HG02759 (cell line): ENCODE data around the gene MAN2C1.
"Not testable (repeated sequence)": the region's sequence is repeated elsewhere in the genome, so short reads cannot be mapped to it uniquely, and the experiment has no call there.

ENCODE experiments used
- ATAC-seq: cut with Tn5 transposase; IDR thresholded peaks from one replicate; pipeline ENCODE4 v1.9.1; 2021; ENCODE audit warnings: mild to moderate bottlenecking, moderate library complexity; ENCODE audit not compliant: unreplicated experiment

MAN2C1 gene

DNA sequence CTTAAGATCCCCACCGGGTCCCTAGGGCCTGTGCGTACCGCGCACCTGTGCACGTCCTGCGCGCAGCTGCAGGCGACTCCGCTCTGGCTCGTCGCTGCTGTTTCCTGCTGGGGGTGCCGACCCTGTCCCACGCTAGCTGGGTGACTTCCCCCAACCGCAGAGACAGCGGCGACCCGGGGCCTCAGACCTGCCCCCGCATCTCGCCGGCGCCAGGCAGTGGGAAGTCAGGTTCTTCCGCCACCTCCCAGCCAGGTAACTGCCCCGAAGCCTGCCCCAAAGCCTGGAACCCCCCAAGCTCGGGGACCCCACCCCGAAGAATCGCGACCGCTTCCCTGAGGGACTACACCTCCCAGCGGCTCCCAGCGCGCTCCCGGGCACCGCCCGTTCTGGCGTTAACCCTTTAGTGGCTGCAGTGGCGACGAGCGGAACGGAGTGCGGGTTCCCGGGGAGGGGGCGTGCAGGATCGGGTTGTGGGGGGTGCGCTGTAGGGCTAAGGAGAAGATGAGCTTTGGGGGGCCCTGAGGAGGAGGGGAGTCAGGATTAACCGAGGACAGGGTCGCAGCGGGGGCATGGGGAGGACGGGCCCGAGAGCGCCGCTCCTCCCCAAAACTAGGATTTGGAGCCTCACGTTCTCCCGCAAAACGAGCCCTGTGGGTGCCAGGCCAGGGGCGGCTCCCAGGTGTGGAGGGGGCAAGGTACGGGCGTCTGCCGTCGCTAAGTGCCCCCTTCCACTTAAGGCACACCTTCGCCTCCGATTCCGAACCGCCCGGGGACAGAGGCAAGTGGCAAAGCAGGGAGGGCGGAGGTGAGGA is 21.0 kb downstream of the MAN2C1 start:
- no peak for ATAC-seq

DNA sequence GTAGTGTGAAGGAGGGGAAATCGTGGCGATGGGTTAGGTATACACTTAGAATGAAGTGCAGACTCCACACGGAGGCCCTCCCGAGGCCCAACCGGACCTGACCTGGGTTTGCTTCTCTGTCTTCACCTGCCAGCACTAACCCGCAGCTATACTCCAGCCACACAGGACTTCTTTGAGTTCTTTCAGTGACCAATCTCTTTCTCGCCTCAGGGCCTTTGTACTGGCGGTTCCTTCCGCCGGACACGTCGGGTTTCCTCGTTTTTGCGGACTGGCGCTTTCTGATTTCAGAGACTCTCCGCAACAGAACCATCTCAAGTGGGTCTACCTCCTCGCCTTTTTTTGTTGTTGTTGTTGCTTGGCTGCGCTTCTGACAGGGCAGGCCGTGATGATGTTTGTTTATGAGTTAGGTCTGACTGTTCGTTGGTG is 21.6 kb downstream of the MAN2C1 start, which contains the start of gene NEIL1:
Gene NEIL1 (plus strand): TSS at position 244 of the 426 bp plus-strand sequence. CDS start 1,867 bp downstream, outside the sequence.
- ATAC-seq: no peak

DNA sequence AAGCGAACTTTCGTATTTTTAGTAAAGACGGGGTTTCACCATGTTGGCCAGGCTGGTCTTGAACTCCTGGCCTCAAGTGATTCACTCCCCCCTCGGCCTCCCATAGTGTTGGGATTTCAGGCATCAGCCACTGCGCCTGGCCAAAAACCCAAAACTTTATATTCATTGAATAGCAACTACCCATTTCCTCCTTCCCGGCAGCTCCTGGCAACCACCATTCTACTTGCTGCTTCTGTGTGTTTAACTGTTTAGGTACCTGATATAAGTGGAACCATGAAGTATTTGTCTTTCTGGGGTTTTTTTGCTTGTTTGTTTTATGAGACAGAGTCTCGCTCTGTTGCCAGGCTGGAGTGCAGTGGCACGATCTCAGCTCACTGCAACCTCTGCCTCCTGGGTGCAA is 24.5 kb downstream of the MAN2C1 start:
- ATAC-seq: not testable (repeated sequence)

DNA sequence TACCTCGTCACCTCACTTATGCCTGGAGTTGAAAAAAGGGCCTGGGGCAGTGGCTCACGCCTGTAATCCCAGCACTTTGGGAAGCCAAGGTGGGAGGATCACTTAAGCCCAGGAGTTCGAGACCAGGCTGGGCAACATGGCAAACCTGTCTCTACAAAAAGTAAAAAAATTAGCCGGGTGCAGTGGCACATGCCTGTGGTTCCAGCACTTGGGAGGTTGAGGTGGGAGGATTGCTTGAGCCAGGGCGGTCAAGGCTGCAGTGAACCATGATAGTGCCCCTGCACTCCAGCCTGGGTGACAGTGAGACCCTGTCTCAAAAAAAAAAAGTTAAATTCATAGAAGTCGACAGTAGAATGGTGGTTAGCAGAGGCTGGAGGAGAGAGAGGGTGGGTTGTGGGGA is 26.2 kb downstream of the MAN2C1 start:
- no peak for ATAC-seq

DNA sequence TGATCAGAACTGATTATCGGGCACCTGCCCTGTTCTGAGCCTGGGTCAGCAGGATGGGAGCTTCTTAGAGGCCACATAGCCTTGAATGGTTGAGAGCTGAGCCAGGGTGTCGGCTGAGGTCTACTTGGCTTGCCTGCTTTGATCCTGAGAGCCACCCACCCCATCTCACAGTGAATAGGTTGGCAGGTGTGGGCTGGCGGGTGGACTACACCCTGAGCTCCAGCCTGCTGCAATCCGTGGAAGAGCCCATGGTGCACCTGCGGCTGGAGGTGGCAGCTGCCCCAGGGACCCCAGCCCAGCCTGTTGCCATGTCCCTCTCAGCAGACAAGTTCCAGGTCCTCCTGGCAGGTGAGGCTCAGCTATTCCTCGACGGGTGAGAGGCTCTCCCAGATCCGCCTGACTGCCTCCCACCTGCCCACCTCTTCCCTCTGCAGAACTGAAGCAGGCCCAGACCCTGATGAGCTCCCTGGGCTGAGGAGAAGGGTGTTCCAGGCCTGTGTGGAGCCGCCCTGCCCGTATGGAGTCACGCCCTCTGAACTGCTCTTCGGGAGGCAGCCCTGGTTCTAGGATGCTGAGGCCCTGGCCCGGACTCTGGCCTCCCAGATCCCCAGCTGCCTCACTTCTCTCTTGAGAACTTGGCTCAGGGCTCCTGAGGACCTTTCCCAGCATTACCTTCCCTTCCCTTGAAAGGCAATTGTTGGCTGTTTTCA is 28.7 kb downstream of the MAN2C1 start:
- ATAC-seq: no peak

DNA sequence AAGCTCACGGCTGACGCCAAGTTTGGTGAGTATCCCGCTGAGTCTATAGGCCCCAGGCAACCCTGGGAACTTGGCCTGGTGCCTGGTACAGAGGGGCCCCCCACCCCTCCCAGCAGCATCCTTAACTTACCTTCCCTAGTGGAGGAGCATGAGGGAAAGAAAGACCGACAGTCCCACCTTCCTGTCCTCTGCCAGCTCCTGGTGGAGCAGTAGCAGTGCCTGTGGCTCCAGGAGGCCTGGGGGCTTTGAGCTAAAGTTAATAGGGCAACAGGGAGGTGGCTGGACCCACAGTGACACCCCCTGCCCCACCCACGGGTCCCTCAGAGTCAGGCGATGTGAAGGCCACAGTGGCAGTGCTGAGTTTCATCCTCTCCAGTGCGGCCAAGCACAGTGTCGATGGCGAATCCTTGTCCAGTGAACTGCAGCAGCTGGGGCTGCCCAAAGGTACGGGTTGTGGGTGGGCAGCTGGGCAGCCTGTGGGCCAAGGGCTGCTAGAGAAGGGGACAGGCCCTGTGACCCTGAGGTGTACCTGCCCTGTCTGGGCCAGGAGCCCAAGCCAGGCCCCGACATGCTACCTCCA is 29.7 kb downstream of the MAN2C1 start:
- ATAC-seq: no peak

DNA sequence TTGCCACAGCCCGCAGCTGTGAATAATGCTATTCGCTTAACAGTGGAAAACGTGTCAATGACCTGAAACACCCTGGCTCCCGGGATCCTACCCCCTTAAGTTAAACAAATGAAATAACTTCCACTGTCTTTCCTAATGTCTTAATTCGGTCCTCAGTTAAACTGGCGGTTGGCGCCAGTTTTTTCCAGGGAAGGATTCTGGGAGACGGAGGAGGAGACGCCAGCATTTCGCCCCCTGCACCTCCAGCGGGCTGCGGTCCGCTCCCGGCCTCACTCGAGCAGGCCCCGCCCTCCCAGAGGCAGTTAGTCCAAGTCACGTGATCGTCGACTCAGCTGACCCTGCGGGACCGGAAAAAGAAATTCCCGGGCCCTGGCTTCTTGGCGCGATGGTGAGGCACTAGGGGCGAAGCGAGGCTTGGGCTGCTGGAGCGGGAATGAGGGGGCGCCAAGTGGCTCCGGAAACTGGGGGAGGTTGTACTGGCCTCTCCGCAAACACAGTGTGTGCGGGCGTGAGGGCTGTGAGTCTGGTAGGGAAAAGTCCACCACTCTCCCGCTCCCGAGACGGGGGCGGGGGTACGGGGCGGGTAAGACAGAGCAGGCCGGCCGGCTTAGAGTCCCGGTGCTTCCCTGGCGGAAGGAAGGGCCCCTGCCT is 32.6 kb downstream of the MAN2C1 start, which contains the start of gene COMMD4:
Gene COMMD4 (plus strand): TSS at position 359 of the 651 bp plus-strand sequence. CDS start 27 bp downstream, at position 386.
- peak; percentile 86 for ATAC-seq

DNA sequence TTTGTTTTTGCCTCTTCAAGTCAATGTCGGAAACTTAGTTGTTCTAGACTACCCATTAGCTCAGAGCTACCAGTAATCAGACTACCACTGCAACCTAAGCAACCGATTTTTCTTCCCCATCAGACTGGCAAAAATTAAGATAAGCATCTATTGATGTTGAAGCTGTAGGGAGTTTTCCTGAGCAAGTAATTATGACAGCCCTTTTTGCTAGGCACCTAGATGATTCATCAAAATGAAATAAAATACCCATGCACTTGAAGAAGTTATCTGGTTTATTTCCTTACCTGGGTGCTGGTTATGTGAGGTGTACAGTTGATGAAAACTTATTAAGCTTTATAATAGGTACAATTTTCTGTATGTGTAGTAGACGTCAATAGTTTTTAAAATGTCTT is 33.1 kb downstream of the MAN2C1 start:
- no peak for ATAC-seq

DNA sequence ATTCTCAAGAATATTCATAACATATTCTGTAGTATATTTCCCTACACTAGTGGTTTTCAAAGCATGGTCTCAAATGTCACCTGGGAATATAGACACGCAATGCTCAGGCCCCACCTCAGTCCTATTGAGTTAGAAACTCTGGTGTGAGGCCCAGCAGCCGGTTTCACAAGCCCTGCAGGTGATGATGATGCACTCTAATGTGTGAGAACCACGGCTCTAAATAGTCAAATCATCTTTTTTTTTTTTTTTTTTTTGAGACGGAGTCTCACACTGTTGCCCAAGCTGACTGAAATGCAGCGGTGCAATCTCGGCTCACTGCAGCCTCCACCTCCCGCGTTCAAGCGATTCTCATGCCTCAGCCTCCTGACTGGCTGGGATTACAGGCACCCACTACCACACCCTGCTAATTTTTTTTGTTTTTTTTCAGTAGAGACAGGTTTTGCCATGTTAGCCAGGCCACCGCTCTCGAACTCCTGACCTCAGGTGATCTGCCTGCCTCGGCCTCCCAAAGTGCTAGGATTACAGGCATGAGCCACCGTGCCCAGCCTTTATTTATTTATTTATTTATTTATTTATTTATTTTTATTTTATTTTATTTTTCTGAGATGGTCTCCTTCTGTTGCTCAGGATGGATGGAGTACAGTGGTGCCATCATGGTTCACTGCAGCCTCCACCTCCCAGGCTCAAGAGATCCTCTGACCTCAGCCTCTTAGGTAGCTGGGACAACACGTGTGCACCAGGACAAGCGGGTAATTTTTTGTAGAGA is 34.6 kb downstream of the MAN2C1 start:
- not testable (repeated sequence) for ATAC-seq

DNA sequence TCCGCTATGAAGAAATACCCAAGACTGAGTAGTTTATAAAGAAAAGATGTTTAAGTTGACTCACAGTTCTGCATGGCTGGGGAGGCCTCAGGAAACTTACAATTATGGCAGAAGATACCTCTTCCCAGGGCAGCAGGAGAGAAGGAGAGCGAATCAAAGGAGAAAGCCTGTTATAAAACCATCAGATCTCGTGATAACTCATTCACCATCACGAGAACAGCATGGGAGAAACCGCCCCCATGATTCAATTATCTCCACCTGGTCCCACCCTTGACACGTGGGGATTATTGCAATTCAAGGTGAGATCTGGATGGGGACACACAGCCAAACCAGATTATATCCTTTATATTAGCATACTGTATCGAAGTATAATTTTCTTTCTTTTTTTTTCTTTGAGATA is 36.3 kb downstream of the MAN2C1 start:
- not testable (repeated sequence) for ATAC-seq

DNA sequence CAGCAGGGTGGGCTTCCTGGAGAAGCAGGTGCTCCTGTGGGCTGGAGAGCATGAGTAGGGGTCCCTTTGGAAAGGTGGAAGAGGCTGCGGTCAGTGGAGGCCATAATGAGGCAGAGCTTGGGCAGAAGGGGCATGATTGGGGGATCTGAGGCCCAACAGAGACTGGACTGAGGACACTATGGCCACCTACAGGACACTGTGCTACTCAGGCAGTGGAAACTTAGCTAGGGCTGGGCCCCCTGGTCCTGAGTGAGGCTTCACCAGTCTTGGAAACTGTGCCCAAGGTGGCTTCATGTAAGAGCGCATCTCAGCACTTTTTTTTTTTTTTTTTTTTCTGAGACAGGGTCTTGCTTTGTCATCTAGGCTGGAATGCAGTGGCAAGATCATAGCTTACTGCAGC is 38.8 kb downstream of the MAN2C1 start:
- ATAC-seq: no peak

DNA sequence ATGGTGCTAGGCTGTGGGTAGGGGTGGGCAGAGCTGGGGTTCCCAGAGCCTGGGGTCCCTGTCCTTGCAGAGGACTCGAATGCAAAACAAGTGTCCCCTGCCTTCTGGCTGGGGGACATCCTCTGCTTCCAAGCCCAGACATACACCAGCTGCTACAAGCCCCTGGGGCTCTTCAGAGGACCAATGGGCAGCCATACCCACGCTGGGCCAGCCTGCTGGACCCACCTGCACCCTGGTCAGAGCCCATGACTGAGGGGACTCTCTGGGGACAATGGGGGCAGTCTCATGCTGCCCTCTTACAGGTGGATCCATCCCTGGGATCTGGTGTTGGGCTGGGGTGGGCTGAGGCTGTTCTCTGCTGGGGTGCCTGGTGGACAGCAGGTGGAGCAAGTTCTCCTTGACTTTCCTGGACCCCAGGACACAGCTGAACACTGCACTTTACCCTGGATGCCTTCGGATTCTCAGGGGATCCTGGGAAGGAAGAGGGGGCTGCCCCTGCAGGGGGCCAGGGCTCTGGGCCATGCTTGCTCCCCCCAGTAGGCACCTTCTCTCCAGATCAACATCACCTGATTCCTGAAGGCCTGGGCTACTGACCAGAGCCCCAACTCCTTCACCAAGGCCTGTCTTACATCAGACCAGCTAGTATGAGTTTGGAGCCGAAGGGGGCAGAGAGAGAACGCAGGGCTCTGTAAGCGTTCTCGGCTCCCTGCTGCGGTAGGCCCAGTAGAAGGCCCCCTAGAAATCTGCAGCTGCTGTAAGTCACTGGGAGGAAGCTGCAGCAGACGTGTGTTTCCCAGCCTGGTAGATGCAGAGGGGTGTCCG is 39.7 kb downstream of the MAN2C1 start:
- no peak for ATAC-seq

DNA sequence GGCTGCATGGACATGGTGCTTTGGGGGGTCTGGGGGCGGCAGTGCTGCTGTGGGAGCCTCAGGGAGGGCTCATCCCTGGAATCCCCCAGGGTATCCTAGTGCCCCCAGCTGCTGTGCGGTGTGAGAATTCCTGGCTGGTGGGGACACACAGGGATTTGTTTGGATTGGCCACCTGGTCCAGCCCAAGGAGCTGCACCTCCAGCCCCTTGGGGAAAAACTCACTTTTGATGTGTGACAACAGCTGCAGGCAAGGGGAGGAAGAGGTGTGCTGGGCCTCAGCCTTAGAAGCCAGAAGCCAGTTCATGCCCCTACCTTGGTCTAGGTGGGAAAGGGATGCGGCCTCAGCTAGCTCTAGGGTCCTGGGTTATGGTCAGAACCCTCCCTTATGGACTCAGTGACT is 40.9 kb downstream of the MAN2C1 start:
- ATAC-seq: no peak

DNA sequence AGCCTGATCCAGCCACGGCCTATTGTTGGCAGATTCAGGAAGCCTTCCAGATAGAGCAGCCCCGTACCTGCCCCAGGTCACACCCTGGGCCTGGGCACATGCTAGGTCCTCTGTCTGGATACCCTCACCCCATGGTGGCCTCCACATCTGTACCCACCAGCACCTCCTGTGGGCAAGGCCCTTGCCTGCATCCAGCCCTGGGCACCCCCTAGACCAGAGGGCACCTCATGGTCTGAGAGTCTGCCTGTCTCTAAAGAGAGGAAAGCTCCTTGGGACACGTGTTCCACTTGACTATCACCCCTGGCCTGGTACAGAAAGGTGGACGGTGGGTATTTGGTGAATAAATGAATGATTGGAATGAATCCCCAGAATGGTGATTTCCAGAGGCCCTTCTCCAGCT is 41.4 kb downstream of the MAN2C1 start:
- no peak for ATAC-seq

DNA sequence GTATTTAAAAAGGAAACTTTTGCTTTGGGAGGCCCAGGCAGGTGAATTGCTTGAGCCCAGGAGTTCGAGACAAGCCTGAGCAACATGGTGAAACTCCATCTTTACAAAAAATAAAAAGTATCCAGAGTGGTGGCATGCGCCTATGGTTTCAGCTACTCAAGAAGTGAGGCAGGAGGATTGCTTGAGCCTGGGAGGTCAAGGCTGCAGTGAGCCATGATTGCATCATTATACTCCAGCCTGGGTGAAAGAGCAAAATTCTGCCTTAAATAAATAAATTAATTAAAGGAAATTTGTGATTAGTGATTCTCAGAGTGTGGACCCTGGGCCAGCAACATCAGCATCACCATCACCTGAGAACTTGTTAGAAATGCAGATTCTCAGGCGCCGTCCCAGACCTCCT is 42.5 kb downstream of the MAN2C1 start:
- ATAC-seq: no peak

DNA sequence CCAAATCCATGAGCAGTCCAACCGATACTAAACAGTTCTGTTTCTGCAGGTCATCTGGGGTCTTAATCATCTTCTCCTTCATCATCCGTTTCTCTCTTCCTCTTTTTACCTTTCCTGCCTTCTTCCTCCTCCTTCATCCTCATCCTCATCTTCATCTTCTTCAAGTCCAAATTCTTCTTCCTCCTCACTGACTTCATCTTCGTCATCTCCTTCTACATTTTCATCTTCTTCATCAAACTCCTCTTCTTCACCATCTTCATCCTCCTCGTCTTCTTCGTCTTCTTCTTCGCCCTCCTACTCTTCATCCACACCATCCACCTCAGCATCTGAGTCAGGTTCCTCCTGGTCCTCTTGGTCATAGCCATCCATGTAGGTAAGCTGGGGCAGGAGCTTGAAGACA is 46.7 kb downstream of the MAN2C1 start:
- no peak for ATAC-seq

DNA sequence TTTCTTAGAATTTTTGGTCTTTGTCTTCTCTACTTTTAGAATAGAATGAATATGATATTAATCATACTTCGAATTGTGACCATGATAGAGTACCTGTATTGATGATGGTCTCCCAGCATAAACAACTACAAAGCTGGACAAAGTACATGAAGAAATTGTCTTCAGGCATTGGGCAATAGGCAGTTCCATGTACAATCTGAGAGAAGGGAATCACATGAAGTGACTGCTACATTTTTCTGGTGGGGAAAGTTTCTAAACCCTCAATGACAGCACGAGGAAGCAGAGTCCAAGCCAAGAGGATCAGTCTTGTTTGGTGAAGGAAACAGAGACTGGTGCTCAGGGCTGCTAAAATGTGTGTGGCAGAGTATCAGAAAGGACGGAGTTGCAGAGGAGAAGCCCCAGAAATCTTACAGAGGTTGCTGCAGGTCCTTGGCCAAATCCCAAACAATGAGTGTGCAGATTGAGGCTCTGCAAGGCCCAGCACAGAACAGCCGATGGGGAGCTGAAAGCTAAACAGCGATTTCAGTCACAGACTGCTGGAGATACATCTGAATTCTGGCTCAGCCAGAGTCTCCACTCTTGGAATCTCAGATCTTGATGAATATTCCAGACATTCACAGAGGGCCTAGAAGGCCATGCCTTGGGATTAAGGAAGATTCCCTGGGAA is 49.0 kb downstream of the MAN2C1 start:
- ATAC-seq: not testable (repeated sequence)

DNA sequence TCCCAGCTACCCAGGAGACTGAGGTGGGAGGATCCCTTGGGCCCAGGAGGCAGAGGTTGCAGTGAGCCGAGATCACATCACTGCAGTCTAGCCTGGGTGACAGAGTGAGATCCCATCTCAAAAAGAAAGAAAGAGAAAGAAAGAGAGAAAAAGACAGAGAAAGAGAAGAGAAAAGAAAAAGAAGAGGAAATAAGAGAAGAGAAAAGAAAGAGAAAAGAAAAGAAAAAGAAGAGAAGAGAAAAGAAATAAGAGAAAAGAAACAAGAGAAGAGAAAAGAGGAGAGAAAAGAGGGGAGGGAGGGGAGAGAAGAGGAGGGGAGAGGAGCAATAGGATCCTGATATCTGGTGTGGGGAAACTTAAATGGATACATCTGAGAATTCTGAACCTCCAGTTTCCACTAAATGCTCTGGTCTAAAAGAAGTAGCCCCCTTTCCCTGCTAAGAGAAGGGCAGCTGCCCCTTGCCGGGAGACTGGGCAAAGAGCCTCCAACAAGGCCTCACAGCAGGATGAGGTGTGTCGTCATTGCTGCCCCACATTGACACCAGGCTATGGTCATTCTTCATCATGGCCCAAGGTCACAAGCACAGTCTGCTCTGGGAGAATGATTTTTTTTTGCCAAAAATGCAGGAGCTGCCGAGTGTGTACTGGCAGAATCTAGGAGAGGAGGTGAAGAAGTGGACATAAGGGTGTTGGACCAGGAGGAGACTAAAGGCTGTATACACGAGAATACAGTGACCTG is 53.7 kb downstream of the MAN2C1 start:
- no peak for ATAC-seq
